Measurements from ENCODE around the gene ANKDD1B.

Gene ANKDD1B

GRCh38 chr5:75659791-75660450 lies 48.7 kb downstream of the ANKDD1B start:
- in situ Hi-C loops (cut with HindIII; ENCODE audit: low sequenced_read_pairs): loop anchor here (10.0 kb wide), 1 partner anchor 65 kb away; no protein-coding TSS in a partner anchor

- in situ Hi-C loops (cut with HindIII; ENCODE audit: low sequenced_read_pairs): loop anchor here (10.0 kb wide), 1 partner anchor 64 kb away; no protein-coding TSS in a partner anchor
These were observed 49.6 kb downstream of the ANKDD1B start for GRCh38 chr5:75660678-75661465.

GRCh38 chr5:75662061-75662460 lies 50.8 kb downstream of the ANKDD1B start:
- in situ Hi-C loops (cut with HindIII; ENCODE audit: low sequenced_read_pairs): loop anchor here (10.0 kb wide), 1 partner anchor 63 kb away; no protein-coding TSS in a partner anchor

GRCh38 chr5:75663579-75664284 lies 52.5 kb downstream of the ANKDD1B start:
- in situ Hi-C loops (cut with HindIII; ENCODE audit: low sequenced_read_pairs): loop anchor here (10.0 kb wide), 1 partner anchor 61 kb away; no protein-coding TSS in a partner anchor

GRCh38 chr5:75664979-75665378 lies 53.7 kb downstream of the ANKDD1B start:
- in situ Hi-C loops (cut with HindIII; ENCODE audit: low sequenced_read_pairs): loop anchor here (5.0 to 10.0 kb wide), 3 partner anchors 48 to 303 kb away; no protein-coding TSS in a partner anchor

- in situ Hi-C loops (cut with HindIII; ENCODE audit: low sequenced_read_pairs): loop anchor here (5.0 to 10.0 kb wide), 3 partner anchors 50 to 304 kb away; no protein-coding TSS in a partner anchor
These were observed 55.5 kb downstream of the ANKDD1B start for GRCh38 chr5:75666801-75667200.

GRCh38 chr5:75667586-75667985 lies 56.3 kb downstream of the ANKDD1B start:
- in situ Hi-C loops (cut with HindIII; ENCODE audit: low sequenced_read_pairs): loop anchor here (5.0 to 10.0 kb wide), 3 partner anchors 50 to 305 kb away; no protein-coding TSS in a partner anchor

- in situ Hi-C loops (cut with HindIII; ENCODE audit: low sequenced_read_pairs): loop anchor here (5.0 to 10.0 kb wide), 3 partner anchors 51 to 306 kb away; no protein-coding TSS in a partner anchor
These were observed 57.2 kb downstream of the ANKDD1B start for GRCh38 chr5:75668445-75668844.

- in situ Hi-C loops (cut with HindIII; ENCODE audit: low sequenced_read_pairs): loop anchor here (5.0 to 10.0 kb wide), 3 partner anchors 52 to 307 kb away; no protein-coding TSS in a partner anchor
These were observed 57.9 kb downstream of the ANKDD1B start for GRCh38 chr5:75668977-75669689.

- in situ Hi-C loops (cut with HindIII; ENCODE audit: low sequenced_read_pairs): no loop called here
These were observed 59.3 kb downstream of the ANKDD1B start for GRCh38 chr5:75670577-75670976.

- in situ Hi-C loops (cut with HindIII; ENCODE audit: low sequenced_read_pairs): no loop called here
These were observed 60.3 kb downstream of the ANKDD1B start for GRCh38 chr5:75671506-75671905.

GRCh38 chr5:75672616-75673015 lies 61.4 kb downstream of the ANKDD1B start:
- in situ Hi-C loops (cut with HindIII; ENCODE audit: low sequenced_read_pairs): no loop called here

- in situ Hi-C loops (cut with HindIII; ENCODE audit: low sequenced_read_pairs): no loop called here
These were observed 64.5 kb downstream of the ANKDD1B start for GRCh38 chr5:75675783-75676182.

- in situ Hi-C loops (cut with HindIII; ENCODE audit: low sequenced_read_pairs): no loop called here
These were observed 66.4 kb downstream of the ANKDD1B start for GRCh38 chr5:75677607-75678006.

GRCh38 chr5:75678155-75678554 lies 66.9 kb downstream of the ANKDD1B start:
- in situ Hi-C loops (cut with HindIII; ENCODE audit: low sequenced_read_pairs): no loop called here

- in situ Hi-C loops (cut with HindIII; ENCODE audit: low sequenced_read_pairs): no loop called here
These were observed 70.0 kb downstream of the ANKDD1B start for GRCh38 chr5:75681125-75681830.

GRCh38 chr5:75685141-75685540 lies 73.9 kb downstream of the ANKDD1B start:
- in situ Hi-C loops (cut with HindIII; ENCODE audit: low sequenced_read_pairs): no loop called here

GRCh38 chr5:75686480-75686879 lies 75.2 kb downstream of the ANKDD1B start:
- in situ Hi-C loops (cut with HindIII; ENCODE audit: low sequenced_read_pairs): no loop called here

GRCh38 chr5:75690669-75691068 lies 79.4 kb downstream of the ANKDD1B start:
- in situ Hi-C loops (cut with HindIII; ENCODE audit: low sequenced_read_pairs): no loop called here

- in situ Hi-C loops (cut with HindIII; ENCODE audit: low sequenced_read_pairs): no loop called here
These were observed 83.5 kb downstream of the ANKDD1B start for GRCh38 chr5:75694781-75695180.
